ENCODE measurements around the gene TOX2. TPM values are rescaled to one million over a fixed set of nuclear protein-coding genes. Genes with fewer than 3 reads are reported as not detected.

The TOX2 gene
- total RNA-seq, 1 experiment from 2014 or later = 117 TPM

DNA sequence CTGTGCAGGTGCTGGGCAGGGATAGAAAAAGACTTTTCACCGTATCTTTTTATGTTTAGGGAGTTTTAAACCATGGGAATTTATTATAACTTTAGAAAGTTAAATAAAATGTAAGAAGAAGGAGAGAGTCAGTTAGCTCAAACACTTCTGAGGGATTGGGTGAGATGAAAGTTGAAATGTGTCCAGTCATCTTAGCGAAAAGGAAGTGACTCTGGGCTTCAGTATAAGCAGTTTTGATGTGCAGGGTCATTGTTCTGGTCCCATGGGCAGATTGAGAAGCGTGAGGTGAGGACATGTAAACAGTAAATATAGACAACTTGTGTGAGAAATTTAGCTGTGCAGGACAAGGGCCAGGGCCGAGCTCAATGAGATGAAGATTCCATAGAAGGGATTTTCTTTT, 66.9 kb downstream of the TOX2 start:
- Histone ChIP-seq H3K4me3 (ENCODE audit: low read depth, low read length, poor library complexity, severe bottlenecking) (no peak overlapping the region), H3K27me3 (replicated peaks; ENCODE audit: insufficient read depth, low read depth, low read length, poor library complexity) (no peaks in the 10 kb centered on the region), H3K4me1 (ENCODE audit: insufficient read depth, low read length, poor library complexity, severe bottlenecking) (peaks cover 39% of the 10 kb centered on the region), H3K9me3 (ENCODE audit: low read depth, low read length, poor library complexity, severe bottlenecking) (no peaks in the 10 kb centered on the region), H3K27ac (ENCODE audit: low read depth, low read length, poor library complexity, severe bottlenecking) (no peak overlapping the region), H3K36me3 (ENCODE audit: insufficient read depth, low read length, poor library complexity, severe bottlenecking) (peaks cover 2% of the 10 kb centered on the region)
- intact Hi-C loops (cut with micrococcal nuclease; ENCODE audit: unreplicated experiment) = no loop called here
- no peak for DNase-seq (ENCODE audit: low spot score)
- CTCF ChIA-PET = no interaction called here
- TF ChIP-seq EZH2 (IDR thresholded peaks at IDR 0.05; ENCODE audit: borderline replicate concordance, low read depth, low read length, poor library complexity, severe bottlenecking) = no peak
- TF ChIP-seq, protein P1, sequence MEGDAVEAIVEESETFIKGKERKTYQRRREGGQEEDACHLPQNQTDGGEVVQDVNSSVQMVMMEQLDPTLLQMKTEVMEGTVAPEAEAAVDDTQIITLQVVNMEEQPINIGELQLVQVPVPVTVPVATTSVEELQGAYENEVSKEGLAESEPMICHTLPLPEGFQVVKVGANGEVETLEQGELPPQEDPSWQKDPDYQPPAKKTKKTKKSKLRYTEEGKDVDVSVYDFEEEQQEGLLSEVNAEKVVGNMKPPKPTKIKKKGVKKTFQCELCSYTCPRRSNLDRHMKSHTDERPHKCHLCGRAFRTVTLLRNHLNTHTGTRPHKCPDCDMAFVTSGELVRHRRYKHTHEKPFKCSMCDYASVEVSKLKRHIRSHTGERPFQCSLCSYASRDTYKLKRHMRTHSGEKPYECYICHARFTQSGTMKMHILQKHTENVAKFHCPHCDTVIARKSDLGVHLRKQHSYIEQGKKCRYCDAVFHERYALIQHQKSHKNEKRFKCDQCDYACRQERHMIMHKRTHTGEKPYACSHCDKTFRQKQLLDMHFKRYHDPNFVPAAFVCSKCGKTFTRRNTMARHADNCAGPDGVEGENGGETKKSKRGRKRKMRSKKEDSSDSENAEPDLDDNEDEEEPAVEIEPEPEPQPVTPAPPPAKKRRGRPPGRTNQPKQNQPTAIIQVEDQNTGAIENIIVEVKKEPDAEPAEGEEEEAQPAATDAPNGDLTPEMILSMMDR (conservative IDR thresholded peaks at IDR 0.05; ENCODE audit: low read depth, low read length) = no peak
- BruUV-seq (replicated peaks) = no TSS peak
- POLR2A ChIA-PET (ENCODE audit: low non-redundant PET) = no interaction called here

DNA sequence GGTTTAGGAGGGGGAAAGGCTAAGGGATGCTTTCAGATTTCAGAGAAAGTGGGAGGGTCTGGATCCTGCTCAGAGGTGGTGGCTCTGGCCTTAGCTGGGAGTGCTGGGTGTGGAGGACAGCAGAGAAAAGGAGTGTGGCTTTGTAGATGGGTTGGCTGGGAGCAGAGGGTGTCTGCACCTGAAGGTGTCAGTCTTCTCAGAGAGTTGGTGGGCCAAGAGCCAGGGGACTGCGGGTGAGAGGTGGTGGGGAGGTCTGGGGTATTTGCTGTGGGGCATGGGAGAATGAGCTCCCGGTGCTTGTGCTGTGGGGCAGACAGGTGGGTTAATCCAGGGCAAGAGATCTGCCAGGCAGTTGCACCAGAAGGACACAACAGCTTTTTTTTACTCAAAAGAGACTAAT, 67.4 kb downstream of the TOX2 start:
- peak overlapping the region; percentile 25 for H3K27ac ChIP-seq (ENCODE audit: low read depth, low read length, poor library complexity, severe bottlenecking)
- peaks cover 42% of the 10 kb centered on the region for H3K4me1 ChIP-seq (ENCODE audit: insufficient read depth, low read length, poor library complexity, severe bottlenecking)
- CTCF ChIA-PET = no interaction called here
- H3K36me3 ChIP-seq (ENCODE audit: insufficient read depth, low read length, poor library complexity, severe bottlenecking) = no peaks in the 10 kb centered on the region
- TF ChIP-seq EZH2 (IDR thresholded peaks at IDR 0.05; ENCODE audit: borderline replicate concordance, low read depth, low read length, poor library complexity, severe bottlenecking) = no peak
- TF ChIP-seq, protein P1 (conservative IDR thresholded peaks at IDR 0.05; ENCODE audit: low read depth, low read length) = no peak
- POLR2A ChIA-PET (ENCODE audit: low non-redundant PET) = no interaction called here
- no peak overlapping the region for H3K4me3 ChIP-seq (ENCODE audit: low read depth, low read length, poor library complexity, severe bottlenecking)
- no peaks in the 10 kb centered on the region for H3K27me3 ChIP-seq (replicated peaks; ENCODE audit: insufficient read depth, low read depth, low read length, poor library complexity)
- intact Hi-C loops (cut with micrococcal nuclease; ENCODE audit: unreplicated experiment) = no loop called here
- BruUV-seq (replicated peaks) = no TSS peak
- H3K9me3 ChIP-seq (ENCODE audit: low read depth, low read length, poor library complexity, severe bottlenecking) = no peaks in the 10 kb centered on the region
- DNase-seq (ENCODE audit: low spot score) = no peak

DNA sequence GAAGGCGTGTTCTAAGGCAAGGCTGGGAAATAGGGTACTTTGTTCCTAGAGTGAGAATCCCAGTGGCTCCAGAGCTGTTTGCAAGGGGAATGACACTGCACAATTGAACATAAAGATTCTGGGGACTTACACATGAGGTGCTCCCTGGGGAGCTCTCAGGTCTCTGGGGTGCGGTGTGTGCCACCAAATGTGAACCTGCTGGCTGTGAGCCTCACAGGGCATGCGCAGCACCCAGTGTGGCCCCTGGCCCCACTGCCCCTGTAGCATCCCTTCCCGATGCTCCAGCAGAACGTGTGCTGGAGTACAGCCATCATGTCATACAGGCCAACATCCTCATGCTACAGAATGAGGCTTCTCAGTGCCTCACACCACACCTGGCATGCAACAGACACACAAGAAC, 68.2 kb downstream of the TOX2 start:
- Histone ChIP-seq H3K27ac (ENCODE audit: low read depth, low read length, poor library complexity, severe bottlenecking) (no peak overlapping the region), H3K36me3 (ENCODE audit: insufficient read depth, low read length, poor library complexity, severe bottlenecking) (no peaks in the 10 kb centered on the region), H3K27me3 (replicated peaks; ENCODE audit: insufficient read depth, low read depth, low read length, poor library complexity) (no peaks in the 10 kb centered on the region), H3K4me3 (ENCODE audit: low read depth, low read length, poor library complexity, severe bottlenecking) (no peak overlapping the region), H3K4me1 (ENCODE audit: insufficient read depth, low read length, poor library complexity, severe bottlenecking) (peaks cover 47% of the 10 kb centered on the region), H3K9me3 (ENCODE audit: low read depth, low read length, poor library complexity, severe bottlenecking) (no peaks in the 10 kb centered on the region)
- no peak for TF ChIP-seq EZH2 (IDR thresholded peaks at IDR 0.05; ENCODE audit: borderline replicate concordance, low read depth, low read length, poor library complexity, severe bottlenecking)
- TF ChIP-seq, protein P1 (conservative IDR thresholded peaks at IDR 0.05; ENCODE audit: low read depth, low read length) = no peak
- CTCF ChIA-PET = no interaction called here
- BruUV-seq (replicated peaks) = no TSS peak
- POLR2A ChIA-PET (ENCODE audit: low non-redundant PET) = no interaction called here
- no peak for DNase-seq (ENCODE audit: low spot score)
- intact Hi-C loops (cut with micrococcal nuclease; ENCODE audit: unreplicated experiment) = no loop called here

Measured in A673 (cell line).